Gastroesophageal sphincter (tissue), 3 donors: ENCODE results near the gene C6orf62.

ENCODE experiments used
- EP300 ChIP-seq: sonication (generic); formaldehyde crosslinking; IDR thresholded peaks from one replicate; pipeline ENCODE4 v1.6.1; 2017; ENCODE audit warnings: antibody characterized with exemption, mild to moderate bottlenecking
- POLR2A ChIP-seq, 2 donors: fragments of 450-650 bp; IDR thresholded peaks; one replicate each; pipeline ENCODE4 v1.6.1; 2017; ENCODE audit warnings: antibody characterized with exemption in 2 of 2, mild to moderate bottlenecking in 2 of 2, moderate library complexity in 1 of 2
- TF ChIP-seq, protein P1 (sequence below), 4 experiments: fragments of 200-600 bp in 2 of 4; fragments of 450-650 bp in 2 of 4; sonication (generic) in 1 of 4; IDR thresholded peaks; one replicate each; pipeline ENCODE4 v1.5.1; 2017 to 2019; ENCODE audit warnings: antibody characterized with exemption in 4 of 4, mild to moderate bottlenecking in 2 of 4, moderate library complexity in 2 of 4

DNA sequence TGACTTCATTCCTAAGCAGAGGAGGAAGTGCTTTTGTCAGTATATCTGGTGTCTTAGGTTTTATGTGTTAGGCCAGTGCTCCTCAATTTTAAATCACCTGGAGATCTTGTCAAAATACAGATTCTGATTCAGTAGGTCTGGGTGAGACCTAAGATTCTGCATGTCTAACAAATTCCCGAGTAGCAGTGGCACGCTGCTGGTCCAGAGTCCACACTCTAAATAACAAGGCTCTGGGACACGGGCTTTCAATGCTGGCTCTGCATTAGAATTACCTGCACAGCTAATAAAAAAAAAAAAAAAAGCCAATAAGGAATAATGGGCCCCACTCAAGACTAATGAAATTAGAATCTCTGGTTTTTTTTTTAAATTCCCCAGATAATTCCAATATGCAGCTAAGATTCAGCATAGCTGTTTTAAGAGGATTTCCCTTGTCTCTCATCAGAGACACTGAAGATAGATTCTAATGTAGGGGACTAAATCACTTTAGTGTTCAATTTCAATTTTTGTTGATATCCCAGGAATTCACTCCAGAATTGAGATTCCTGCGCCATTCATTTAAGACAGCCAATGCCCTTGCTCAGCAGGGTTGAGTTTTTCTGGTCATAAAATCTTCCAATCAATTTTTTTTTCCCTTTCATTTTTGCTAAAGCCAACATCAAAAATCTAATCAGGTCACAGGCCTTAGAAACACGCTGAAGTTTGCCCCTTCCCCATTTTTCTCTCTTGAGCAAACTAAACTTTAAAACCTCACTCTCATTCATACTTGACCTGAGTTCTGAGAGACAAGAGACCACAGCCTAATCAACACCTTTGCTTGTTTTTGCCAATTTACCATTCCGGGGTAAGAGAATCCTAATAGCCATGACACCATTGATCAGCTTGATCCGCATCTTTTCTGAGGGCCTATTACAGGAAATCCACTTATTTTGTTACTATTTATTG is 54.6 kb downstream of the C6orf62 start:
- TF ChIP-seq, protein P1, sequence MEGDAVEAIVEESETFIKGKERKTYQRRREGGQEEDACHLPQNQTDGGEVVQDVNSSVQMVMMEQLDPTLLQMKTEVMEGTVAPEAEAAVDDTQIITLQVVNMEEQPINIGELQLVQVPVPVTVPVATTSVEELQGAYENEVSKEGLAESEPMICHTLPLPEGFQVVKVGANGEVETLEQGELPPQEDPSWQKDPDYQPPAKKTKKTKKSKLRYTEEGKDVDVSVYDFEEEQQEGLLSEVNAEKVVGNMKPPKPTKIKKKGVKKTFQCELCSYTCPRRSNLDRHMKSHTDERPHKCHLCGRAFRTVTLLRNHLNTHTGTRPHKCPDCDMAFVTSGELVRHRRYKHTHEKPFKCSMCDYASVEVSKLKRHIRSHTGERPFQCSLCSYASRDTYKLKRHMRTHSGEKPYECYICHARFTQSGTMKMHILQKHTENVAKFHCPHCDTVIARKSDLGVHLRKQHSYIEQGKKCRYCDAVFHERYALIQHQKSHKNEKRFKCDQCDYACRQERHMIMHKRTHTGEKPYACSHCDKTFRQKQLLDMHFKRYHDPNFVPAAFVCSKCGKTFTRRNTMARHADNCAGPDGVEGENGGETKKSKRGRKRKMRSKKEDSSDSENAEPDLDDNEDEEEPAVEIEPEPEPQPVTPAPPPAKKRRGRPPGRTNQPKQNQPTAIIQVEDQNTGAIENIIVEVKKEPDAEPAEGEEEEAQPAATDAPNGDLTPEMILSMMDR (IDR thresholded peaks at IDR 0.05): no peak
- TF ChIP-seq POLR2A (IDR thresholded peaks at IDR 0.05): no peak
- no peak for TF ChIP-seq EP300
